Keratinocyte (primary cell): ENCODE data around the gene ZNRF1. TPM values are rescaled to one million over a fixed set of nuclear protein-coding genes. Genes with fewer than 3 reads are reported as not detected.

Experiments
- DNase-seq: peaks from one replicate; pipeline ENCODE4 v3.0.0-alpha.2; 2011; ENCODE audit warnings: low read depth, missing footprints, low spot score
- FAIRE-seq: peaks from 2 replicates; lab custom pipeline; 2011; peaks lifted over from hg19 to GRCh38; lab: Jason Lieb, UNC
- H2AFZ ChIP-seq: 2 replicates; pipeline ENCODE4 v1.6.0; 2012; ENCODE audit warnings: low read length, control low read depth, inconsistent platforms; ENCODE audit not compliant: control insufficient read depth
- H3K27ac ChIP-seq: 2 replicates; pipeline ENCODE4 v1.5.1; 2011; ENCODE audit warnings: low read length; ENCODE audit not compliant: control insufficient read depth, insufficient read depth
- H3K27me3 ChIP-seq: 3 replicates; pipeline ENCODE4 v1.6.0; 2011; ENCODE audit warnings: low read length; ENCODE audit not compliant: control insufficient read depth, insufficient read depth; ENCODE audit errors: extremely low read depth
- H3K36me3 ChIP-seq, 2 experiments: 2 replicates in 1 of 2; 3 replicates in 1 of 2; pipeline ENCODE4 v1.5.1; 2011; ENCODE audit warnings: low read length in 2 of 2, mild to moderate bottlenecking in 1 of 2; ENCODE audit not compliant: control insufficient read depth in 2 of 2, insufficient read depth in 2 of 2; ENCODE audit errors: extremely low read depth in 1 of 2
- H3K4me1 ChIP-seq: 3 replicates; pipeline ENCODE4 v1.5.1; 2011; ENCODE audit warnings: low read length; ENCODE audit not compliant: control insufficient read depth, insufficient read depth; ENCODE audit errors: extremely low read depth
- H3K4me2 ChIP-seq: 3 replicates; pipeline ENCODE4 v1.6.0; 2011; ENCODE audit warnings: low read depth, low read length; ENCODE audit not compliant: control insufficient read depth, insufficient read depth; ENCODE audit errors: extremely low read depth
- H3K4me3 ChIP-seq, 3 experiments: fragments of 200-600 bp in 1 of 3; sonication (generic) in 1 of 3; 2 replicates in 2 of 3; 3 replicates in 1 of 3; pipeline ENCODE4 v1.5.1; 2011 to 2016; ENCODE audit warnings: low read length in 3 of 3, mild to moderate bottlenecking in 3 of 3, control low read depth in 2 of 3, inconsistent platforms in 1 of 3, low read depth in 1 of 3, mixed read lengths in 1 of 3, mixed run types in 1 of 3, moderate library complexity in 1 of 3; ENCODE audit not compliant: control insufficient read depth in 2 of 3, insufficient read depth in 2 of 3; ENCODE audit errors: extremely low read depth in 1 of 3
- H3K79me2 ChIP-seq: 2 replicates; pipeline ENCODE4 v1.6.0; 2012; ENCODE audit warnings: low read length; ENCODE audit not compliant: control insufficient read depth, insufficient read depth
- H3K9ac ChIP-seq: 3 replicates; pipeline ENCODE4 v1.6.0; 2011; ENCODE audit warnings: low read length; ENCODE audit not compliant: control insufficient read depth, insufficient read depth; ENCODE audit errors: extremely low read depth
- H3K9me1 ChIP-seq: 3 replicates; pipeline ENCODE4 v1.6.0; 2011; ENCODE audit warnings: low read length; ENCODE audit not compliant: control insufficient read depth, insufficient read depth; ENCODE audit errors: extremely low read depth
- H3K9me3 ChIP-seq: 2 replicates; pipeline ENCODE4 v1.5.1; 2012; ENCODE audit warnings: low read depth, low read length; ENCODE audit not compliant: control insufficient read depth
- H4K20me1 ChIP-seq: 3 replicates; pipeline ENCODE4 v1.6.0; 2011; ENCODE audit warnings: low read length; ENCODE audit not compliant: control insufficient read depth, insufficient read depth; ENCODE audit errors: extremely low read depth
- EZH2 ChIP-seq: IDR thresholded peaks from one replicate; pipeline ENCODE4 v1.6.1; 2012; ENCODE audit warnings: inconsistent platforms, mild to moderate bottlenecking, low read length, moderate library complexity
- dilution Hi-C: fragments of 300-500 bp; cut with MboI; formaldehyde crosslinking; loops from one replicate; pipeline ENCODE4 v1.7.0; 2020; ENCODE audit warnings: low sequenced_read_pairs; ENCODE audit not compliant: extremely low pct_ligation_motif_present
- polyA plus RNA-seq, 5 experiments: library from polyadenylated mRNA; depleted of rRNA in 3 of 5; stranded (reverse) in 3 of 5; stranded (forward) in 1 of 5; unstranded in 1 of 5; fragments of >200 nt; gene quantifications; 1 replicate in 1 of 5; 2 replicates in 3 of 5; 3 replicates in 1 of 5; pipeline versions ENCODE4 v1.2.1 to v1.2.3, GENCODE V29; 2011 to 2012; ENCODE audit warnings: missing spikeins in 2 of 5, low read depth in 1 of 5, low replicate concordance in 1 of 5
- TF ChIP-seq, protein P1 (sequence below), 3 experiments: IDR thresholded peaks in 1 of 3; conservative IDR thresholded peaks in 1 of 3; optimal IDR thresholded peaks in 1 of 3; 2 replicates in 2 of 3; 3 replicates in 1 of 3; pipeline versions ENCODE3 to v1.5.1; 2011; ENCODE audit warnings: low read length in 3 of 3, mild to moderate bottlenecking in 3 of 3, moderate library complexity in 2 of 3, control low read depth in 1 of 3, inconsistent platforms in 1 of 3; ENCODE audit not compliant: insufficient read depth in 2 of 3; ENCODE audit errors: extremely low read depth in 1 of 3

Gene ZNRF1
- polyA plus RNA-seq, 1 donor (not counting 4 experiments of a cell fraction or from before 2014, with no cell fraction given): 19.1 TPM

DNA sequence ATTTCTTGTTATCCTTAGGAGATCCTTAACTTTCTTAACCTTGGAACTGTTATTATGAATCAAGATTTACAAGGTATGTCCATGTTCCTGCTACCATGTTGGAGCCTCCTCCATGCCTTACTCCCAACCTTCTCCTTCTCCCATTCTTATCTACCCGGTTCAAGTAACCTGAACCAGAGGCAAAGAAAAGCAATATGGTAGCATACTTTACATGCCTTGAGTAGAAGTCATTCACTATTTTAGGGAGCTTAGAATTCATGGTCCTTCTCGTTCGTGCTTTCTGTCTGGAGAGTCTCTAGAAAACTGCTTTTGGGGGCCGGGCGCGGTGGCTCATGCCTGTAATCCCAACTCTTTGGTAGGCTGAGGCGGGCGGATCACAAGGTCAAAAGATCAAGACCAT, 80.1 kb downstream of the ZNRF1 start:
- peaks cover 3% of the 10 kb centered on the region for H3K4me1 ChIP-seq
- dilution Hi-C loops: no loop called here
- DNase-seq (no peak), FAIRE-seq (no peak)
- no peaks in the 10 kb centered on the region for H4K20me1 ChIP-seq
- H3K4me2 ChIP-seq: no peak overlapping the region
- H3K27ac ChIP-seq: no peak overlapping the region
- no peaks in the 10 kb centered on the region for H3K27me3 ChIP-seq
- no peak overlapping the region for H3K9ac ChIP-seq
- no peak for TF ChIP-seq EZH2
- TF ChIP-seq, protein P1, sequence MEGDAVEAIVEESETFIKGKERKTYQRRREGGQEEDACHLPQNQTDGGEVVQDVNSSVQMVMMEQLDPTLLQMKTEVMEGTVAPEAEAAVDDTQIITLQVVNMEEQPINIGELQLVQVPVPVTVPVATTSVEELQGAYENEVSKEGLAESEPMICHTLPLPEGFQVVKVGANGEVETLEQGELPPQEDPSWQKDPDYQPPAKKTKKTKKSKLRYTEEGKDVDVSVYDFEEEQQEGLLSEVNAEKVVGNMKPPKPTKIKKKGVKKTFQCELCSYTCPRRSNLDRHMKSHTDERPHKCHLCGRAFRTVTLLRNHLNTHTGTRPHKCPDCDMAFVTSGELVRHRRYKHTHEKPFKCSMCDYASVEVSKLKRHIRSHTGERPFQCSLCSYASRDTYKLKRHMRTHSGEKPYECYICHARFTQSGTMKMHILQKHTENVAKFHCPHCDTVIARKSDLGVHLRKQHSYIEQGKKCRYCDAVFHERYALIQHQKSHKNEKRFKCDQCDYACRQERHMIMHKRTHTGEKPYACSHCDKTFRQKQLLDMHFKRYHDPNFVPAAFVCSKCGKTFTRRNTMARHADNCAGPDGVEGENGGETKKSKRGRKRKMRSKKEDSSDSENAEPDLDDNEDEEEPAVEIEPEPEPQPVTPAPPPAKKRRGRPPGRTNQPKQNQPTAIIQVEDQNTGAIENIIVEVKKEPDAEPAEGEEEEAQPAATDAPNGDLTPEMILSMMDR (optimal IDR thresholded peaks at IDR 0.05 in 1 of 3, IDR thresholded peaks at IDR 0.05 in 1 of 3, conservative IDR thresholded peaks at IDR 0.05 in 1 of 3; ENCODE audit: extremely low read depth in 1 of 3, insufficient read depth in 2 of 3, low read length in 3 of 3): no peak
- no peaks in the 10 kb centered on the region for H3K9me1 ChIP-seq
- no peaks in the 10 kb centered on the region for H3K9me3 ChIP-seq
- no peak overlapping the region for H2AFZ ChIP-seq
- peaks cover 32% of the 10 kb centered on the region for H3K79me2 ChIP-seq
- no peaks in the 10 kb centered on the region for H3K36me3 ChIP-seq
- no peak overlapping the region for H3K4me3 ChIP-seq

DNA sequence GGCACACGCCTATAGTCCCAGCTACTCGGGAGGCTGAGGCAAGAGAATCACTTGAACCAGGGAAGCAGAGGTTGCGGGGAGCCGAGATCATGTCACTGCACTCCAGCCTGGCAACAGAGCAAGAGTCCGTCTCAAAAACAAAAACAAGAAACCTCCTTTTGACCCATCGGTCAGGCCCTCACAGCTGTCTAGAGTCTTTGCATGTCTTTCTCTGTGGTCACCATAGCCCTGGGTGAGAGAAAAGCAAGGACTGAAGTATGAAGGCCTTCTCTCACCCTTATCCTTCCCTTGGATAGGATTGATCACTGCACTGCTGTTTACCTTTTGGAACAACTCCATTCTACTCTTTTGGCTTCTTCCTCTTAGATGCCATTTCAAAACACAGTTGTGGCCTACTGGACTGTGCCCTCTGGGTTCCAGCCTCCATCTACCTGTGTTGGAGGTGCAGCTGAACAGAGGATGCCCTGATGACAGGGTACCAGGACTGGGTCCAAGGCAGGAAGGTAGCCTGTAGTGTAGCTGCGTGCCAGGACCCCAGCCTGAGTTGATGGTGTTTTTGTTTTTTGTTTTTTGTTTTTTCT, 80.6 kb downstream of the ZNRF1 start:
- Histone ChIP-seq H4K20me1 (no peaks in the 10 kb centered on the region), H3K36me3 (no peaks in the 10 kb centered on the region), H3K27ac (no peak overlapping the region), H3K27me3 (no peaks in the 10 kb centered on the region), H3K79me2 (peaks cover 29% of the 10 kb centered on the region), H3K9me3 (no peaks in the 10 kb centered on the region), H3K9ac (no peak overlapping the region), H3K4me2 (no peak overlapping the region), H3K4me1 (peaks cover 3% of the 10 kb centered on the region), H3K4me3 (no peak overlapping the region), H2AFZ (no peak overlapping the region), H3K9me1 (no peaks in the 10 kb centered on the region)
- TF ChIP-seq EZH2: no peak
- TF ChIP-seq, protein P1 (optimal IDR thresholded peaks at IDR 0.05 in 1 of 3, IDR thresholded peaks at IDR 0.05 in 1 of 3, conservative IDR thresholded peaks at IDR 0.05 in 1 of 3; ENCODE audit: extremely low read depth in 1 of 3, insufficient read depth in 2 of 3, low read length in 3 of 3): no peak
- dilution Hi-C loops: no loop called here
- FAIRE-seq (no peak), DNase-seq (no peak)
